ENCODE results near the gene RCHY1. TPM values are rescaled to one million over a fixed set of nuclear protein-coding genes. Genes with fewer than 3 reads are reported as not detected.

Gene RCHY1
- total and polyA plus RNA-seq, 4 donors = 11.3 to 35.9 (median 27.2) TPM

- Histone ChIP-seq H3K36me3 (ENCODE audit: control insufficient read depth in 4 of 4, insufficient read depth in 4 of 4, low read length in 4 of 4) (no peaks in the 10 kb centered on the region), H3K9me3 (ENCODE audit: control insufficient read depth in 4 of 4, insufficient read depth in 3 of 4, low read length in 3 of 4) (peaks cover 0 to 2% (median 0%) of the 10 kb centered on the region in 4 donors), H3K9ac (ENCODE audit: insufficient read depth in 1 of 2, low read length in 2 of 2) (no peak within 1 kb of the TSS), H3K27ac (ENCODE audit: low read depth in 1 of 2, low read length in 1 of 2) (no peak within 1 kb of the TSS), H3K4me1 (ENCODE audit: control insufficient read depth in 5 of 5, insufficient read depth in 5 of 5, low read length in 5 of 5) (no peaks in the 10 kb centered on the region), H3K4me3 (no peak within 1 kb of the TSS), H3K27me3 (ENCODE audit: control insufficient read depth in 3 of 3, insufficient read depth in 3 of 3, low read length in 2 of 3) (no peaks in the 10 kb centered on the region)
- 68 to 74% methylated on average over 9 of the region's 9 CpGs for WGBS, 2 donors
- ATAC-seq (ENCODE audit: insufficient read depth, low FRiP score) = no peak
- no peak for TF ChIP-seq CTCF (IDR thresholded peaks at IDR 0.05; ENCODE audit: control extremely low read depth, extremely low read depth)
- no peak for DNase-seq
Observed at GRCh38 chr4:75555294-75556164, 41.3 kb upstream of the RCHY1 start, which contains the start of gene ODAPH. Gene ODAPH (plus strand): TSS chr4:75556066. CDS start chr4:75556083, 17 bp downstream.

GRCh38 chr4:75552452-75552851 lies 38.2 kb upstream of the RCHY1 start:
- H3K9me3 ChIP-seq (ENCODE audit: control insufficient read depth in 4 of 4, insufficient read depth in 3 of 4, low read length in 3 of 4) = peaks cover 0 to 2% (median 0%) of the 10 kb centered on the region in 4 donors
- no peaks in the 10 kb centered on the region for H3K36me3 ChIP-seq (ENCODE audit: control insufficient read depth in 4 of 4, insufficient read depth in 4 of 4, low read length in 4 of 4)
- H3K27me3 ChIP-seq (ENCODE audit: control insufficient read depth in 3 of 3, insufficient read depth in 3 of 3, low read length in 2 of 3) = no peaks in the 10 kb centered on the region
- DNase-seq (no peak), ATAC-seq (ENCODE audit: insufficient read depth, low FRiP score) (no peak)
- no peak for TF ChIP-seq CTCF (IDR thresholded peaks at IDR 0.05; ENCODE audit: control extremely low read depth, extremely low read depth)
- H3K9ac ChIP-seq (ENCODE audit: insufficient read depth in 1 of 2, low read length in 2 of 2) = no peak overlapping the region
- no peak overlapping the region for H3K27ac ChIP-seq (ENCODE audit: low read depth in 1 of 2, low read length in 1 of 2)
- H3K4me3 ChIP-seq = no peak overlapping the region
- H3K4me1 ChIP-seq (ENCODE audit: control insufficient read depth in 5 of 5, insufficient read depth in 5 of 5, low read length in 5 of 5) = no peaks in the 10 kb centered on the region

GRCh38 chr4:75549019-75549418 lies 34.8 kb upstream of the RCHY1 start:
- H3K27me3 ChIP-seq (ENCODE audit: control insufficient read depth in 3 of 3, insufficient read depth in 3 of 3, low read length in 2 of 3) = no peaks in the 10 kb centered on the region
- no peak overlapping the region for H3K27ac ChIP-seq (ENCODE audit: low read depth in 1 of 2, low read length in 1 of 2)
- DNase-seq = no peak
- no peak overlapping the region for H3K9ac ChIP-seq (ENCODE audit: insufficient read depth in 1 of 2, low read length in 2 of 2)
- no peaks in the 10 kb centered on the region for H3K36me3 ChIP-seq (ENCODE audit: control insufficient read depth in 4 of 4, insufficient read depth in 4 of 4, low read length in 4 of 4)
- no peak overlapping the region for H3K4me3 ChIP-seq
- H3K4me1 ChIP-seq (ENCODE audit: control insufficient read depth in 5 of 5, insufficient read depth in 5 of 5, low read length in 5 of 5) = no peaks in the 10 kb centered on the region
- WGBS, 2 donors = 94 to 95% methylated on average over 2 of the region's 2 CpGs
- H3K9me3 ChIP-seq (ENCODE audit: control insufficient read depth in 4 of 4, insufficient read depth in 3 of 4, low read length in 3 of 4) = peaks cover 0 to 2% (median 0%) of the 10 kb centered on the region in 4 donors
- no peak for TF ChIP-seq CTCF (IDR thresholded peaks at IDR 0.05; ENCODE audit: control extremely low read depth, extremely low read depth)
- ATAC-seq (ENCODE audit: insufficient read depth, low FRiP score) = no peak

Measured in lung (tissue), 12 donors.